ENCODE measurements around the gene ZNF362.

DNA sequence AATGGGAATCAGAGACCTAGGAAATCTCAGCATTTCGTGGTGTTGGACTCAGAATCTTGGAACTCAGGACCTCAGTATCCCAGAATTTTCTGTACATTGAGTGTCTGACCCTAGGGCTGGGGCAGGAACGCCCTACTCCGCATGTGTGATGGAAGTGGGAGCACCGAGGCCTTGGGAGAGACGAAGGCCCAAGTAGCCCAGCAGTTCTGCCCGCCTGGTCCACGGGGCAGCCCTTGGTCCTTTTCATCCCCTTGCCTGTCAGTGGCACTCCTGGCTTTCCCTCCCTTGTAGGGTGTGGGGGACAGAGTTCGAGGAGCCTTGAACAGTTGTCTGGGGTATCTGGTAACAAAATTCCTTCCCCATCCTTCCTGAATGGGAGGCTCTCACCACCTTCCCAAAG, 54.4 kb downstream of the ZNF362 start:
- TF ChIP-seq, protein P1, sequence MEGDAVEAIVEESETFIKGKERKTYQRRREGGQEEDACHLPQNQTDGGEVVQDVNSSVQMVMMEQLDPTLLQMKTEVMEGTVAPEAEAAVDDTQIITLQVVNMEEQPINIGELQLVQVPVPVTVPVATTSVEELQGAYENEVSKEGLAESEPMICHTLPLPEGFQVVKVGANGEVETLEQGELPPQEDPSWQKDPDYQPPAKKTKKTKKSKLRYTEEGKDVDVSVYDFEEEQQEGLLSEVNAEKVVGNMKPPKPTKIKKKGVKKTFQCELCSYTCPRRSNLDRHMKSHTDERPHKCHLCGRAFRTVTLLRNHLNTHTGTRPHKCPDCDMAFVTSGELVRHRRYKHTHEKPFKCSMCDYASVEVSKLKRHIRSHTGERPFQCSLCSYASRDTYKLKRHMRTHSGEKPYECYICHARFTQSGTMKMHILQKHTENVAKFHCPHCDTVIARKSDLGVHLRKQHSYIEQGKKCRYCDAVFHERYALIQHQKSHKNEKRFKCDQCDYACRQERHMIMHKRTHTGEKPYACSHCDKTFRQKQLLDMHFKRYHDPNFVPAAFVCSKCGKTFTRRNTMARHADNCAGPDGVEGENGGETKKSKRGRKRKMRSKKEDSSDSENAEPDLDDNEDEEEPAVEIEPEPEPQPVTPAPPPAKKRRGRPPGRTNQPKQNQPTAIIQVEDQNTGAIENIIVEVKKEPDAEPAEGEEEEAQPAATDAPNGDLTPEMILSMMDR (conservative IDR thresholded peaks at IDR 0.05) = no peak
- no peak for TF ChIP-seq ZFX (IDR thresholded peaks at IDR 0.05)
